GM10266 (cell line): ENCODE results near the gene HERC6.

Experiments used
- DNase-seq: peaks from one replicate; pipeline ENCODE4 v3.0.0; 2012; ENCODE audit errors: extremely low spot score
- CTCF ChIP-seq: IDR thresholded peaks from 2 replicates; pipeline ENCODE4 v1.5.1; 2012; ENCODE audit warnings: mild to moderate bottlenecking, low read depth; ENCODE audit not compliant: control insufficient read depth, insufficient read depth; ENCODE audit errors: missing control alignments

Gene HERC6

GRCh38 chr4:88477229-88477860 is 98.7 kb downstream of the HERC6 start:
- no peak for TF ChIP-seq CTCF
- no peak for DNase-seq

GRCh38 chr4:88478247-88478646 is 99.6 kb downstream of the HERC6 start:
- no peak for TF ChIP-seq CTCF
- no peak for DNase-seq

- no peak for TF ChIP-seq CTCF
- DNase-seq = no peak
These were observed 102.9 kb downstream of the HERC6 start for GRCh38 chr4:88481537-88481936.

GRCh38 chr4:88489100-88489761 is 110.6 kb downstream of the HERC6 start:
- TF ChIP-seq CTCF = no peak
- no peak for DNase-seq
